Measurements from ENCODE around the gene MLLT10. TPM values are rescaled to one million over a fixed set of nuclear protein-coding genes. Genes with fewer than 3 reads are reported as not detected.
A peak's percentile ranks its signal among the peaks of the same experiment; 100 is the strongest.

The MLLT10 gene
- total and polyA plus RNA-seq, 10 of the 15 experiments (the other 5 are each of a cell fraction or from before 2014, with no cell fraction given): 8.7 to 61.1 (median 28.5) TPM

DNA sequence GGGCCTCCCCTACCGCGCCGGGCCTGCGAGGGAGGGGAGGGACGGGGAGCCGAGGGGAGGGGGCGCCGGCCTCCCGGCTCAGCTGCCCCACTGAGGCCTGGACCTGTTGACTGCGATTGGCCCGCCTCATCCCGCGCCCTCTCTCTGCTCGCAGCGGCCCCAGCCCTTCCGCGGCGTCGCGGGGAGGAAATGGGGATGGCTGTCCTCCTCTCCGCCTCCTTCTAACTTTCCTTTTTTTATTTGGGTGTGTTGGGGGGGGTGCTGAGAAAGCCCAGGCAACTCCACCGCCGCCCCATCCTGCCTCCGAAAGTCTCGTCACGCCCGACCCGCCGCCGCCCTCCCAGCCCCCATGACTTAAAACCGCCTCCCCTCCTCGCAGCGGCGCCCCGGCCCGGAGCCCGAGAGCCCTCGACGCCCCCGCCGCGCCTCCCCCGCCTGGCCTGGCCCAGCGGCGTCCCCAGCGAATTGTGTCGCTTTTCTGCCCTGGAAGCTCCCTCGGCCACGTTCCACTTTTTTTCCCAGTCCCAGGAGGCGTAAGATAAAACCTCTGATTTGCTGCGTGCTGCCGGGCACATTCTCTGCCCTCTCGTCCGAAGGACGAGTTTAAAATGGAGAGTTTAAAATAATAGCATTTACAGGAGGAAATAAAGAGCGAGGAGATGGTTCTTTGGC lies 7.7 kb upstream of the MLLT10 start:
- H3K27ac ChIP-seq (ENCODE audit: control insufficient read depth, insufficient read depth): peak overlapping the region; percentile 39; the same call in 1 of the 2 replicates
- peak; percentile 75 for ATAC-seq
- under 1% methylated on average over 41 of the region's 56 CpGs for WGBS (ENCODE audit: insufficient coverage, insufficient replicate concordance, low lambda C conversion rate, missing lambda C conversion rate)
- H3K9me3 ChIP-seq (replicated peaks; ENCODE audit: control insufficient read depth, insufficient read depth, low read length): no peaks in the 10 kb centered on the region
- H3K4me2 ChIP-seq (ENCODE audit: control insufficient read depth, insufficient read depth): peak overlapping the region; percentile 83
- intact Hi-C loops (cut with micrococcal nuclease; ENCODE audit: unreplicated experiment): no loop called here
- peak overlapping the region; percentile 19 for H3K9ac ChIP-seq (ENCODE audit: control insufficient read depth, insufficient read depth, low read length)
- H4K20me1 ChIP-seq (ENCODE audit: control insufficient read depth, insufficient read depth): no peaks in the 10 kb centered on the region
- TSS peak; percentile 84 for BruUV-seq (replicated peaks)
- H3K36me3 ChIP-seq (ENCODE audit: control insufficient read depth in 2 of 2, insufficient read depth in 2 of 2, low read length in 1 of 2): no peaks in the 10 kb centered on the region
- FAIRE-seq: no peak
- peak overlapping the region; percentile 80 for H3K4me3 ChIP-seq
- CTCF ChIA-PET: interaction anchor here (1.0 to 1.1 kb wide), 2 partner anchors 148 to 206 kb away, joined by 3 read pairs; no protein-coding TSS in a partner anchor
- in situ Hi-C loops (cut with MboI): loop anchor here (5.0 kb wide), 1 partner anchor 791 kb away; the partner anchor contains the start of gene COMMD3
- peak overlapping the region; percentile 66 for H2AFZ ChIP-seq (ENCODE audit: control insufficient read depth, low read depth, low read length)
- no peak for DNase-seq (ENCODE audit: low read depth, low spot score)
- peaks cover 13% of the 10 kb centered on the region for H3K4me1 ChIP-seq (ENCODE audit: control insufficient read depth, insufficient read depth, low read length)
- H3K79me2 ChIP-seq (ENCODE audit: control insufficient read depth, insufficient read depth, low read length): no peaks in the 10 kb centered on the region
- POLR2A ChIA-PET: interaction anchor here (0.5 to 1.0 kb wide), 3 partner anchors 10 to 246 kb away, joined by 4 read pairs; no protein-coding TSS in a partner anchor
- peaks cover 0 to 4% of the 10 kb centered on the region in 2 experiments; a peak in 1 of 4 replicates for H3K27me3 ChIP-seq (replicated peaks in 1 of 2; ENCODE audit: control insufficient read depth in 2 of 2, insufficient read depth in 2 of 2, low read length in 1 of 2)
- SMC1A ChIA-PET (ENCODE audit: uncharacterized antibody, unreplicated experiment): interaction anchor here (0.6 to 1.5 kb wide), 2 partner anchors 13 to 30 kb away, joined by 3 to 5 read pairs; no protein-coding TSS in a partner anchor
- RAD21 ChIA-PET (ENCODE audit: unreplicated experiment): interaction anchor here (1.1 kb wide), 1 partner anchor 30 kb away, joined by 5 read pairs; no protein-coding TSS in a partner anchor
- TF ChIP-seq, protein P1, sequence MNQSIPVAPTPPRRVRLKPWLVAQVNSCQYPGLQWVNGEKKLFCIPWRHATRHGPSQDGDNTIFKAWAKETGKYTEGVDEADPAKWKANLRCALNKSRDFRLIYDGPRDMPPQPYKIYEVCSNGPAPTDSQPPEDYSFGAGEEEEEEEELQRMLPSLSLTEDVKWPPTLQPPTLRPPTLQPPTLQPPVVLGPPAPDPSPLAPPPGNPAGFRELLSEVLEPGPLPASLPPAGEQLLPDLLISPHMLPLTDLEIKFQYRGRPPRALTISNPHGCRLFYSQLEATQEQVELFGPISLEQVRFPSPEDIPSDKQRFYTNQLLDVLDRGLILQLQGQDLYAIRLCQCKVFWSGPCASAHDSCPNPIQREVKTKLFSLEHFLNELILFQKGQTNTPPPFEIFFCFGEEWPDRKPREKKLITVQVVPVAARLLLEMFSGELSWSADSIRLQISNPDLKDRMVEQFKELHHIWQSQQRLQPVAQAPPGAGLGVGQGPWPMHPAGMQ (IDR thresholded peaks at IDR 0.05; ENCODE audit: borderline replicate concordance): no peak
- no peak for TF ChIP-seq RB1 (IDR thresholded peaks at IDR 0.05; ENCODE audit: borderline replicate concordance)
- TF ChIP-seq, protein P2, sequence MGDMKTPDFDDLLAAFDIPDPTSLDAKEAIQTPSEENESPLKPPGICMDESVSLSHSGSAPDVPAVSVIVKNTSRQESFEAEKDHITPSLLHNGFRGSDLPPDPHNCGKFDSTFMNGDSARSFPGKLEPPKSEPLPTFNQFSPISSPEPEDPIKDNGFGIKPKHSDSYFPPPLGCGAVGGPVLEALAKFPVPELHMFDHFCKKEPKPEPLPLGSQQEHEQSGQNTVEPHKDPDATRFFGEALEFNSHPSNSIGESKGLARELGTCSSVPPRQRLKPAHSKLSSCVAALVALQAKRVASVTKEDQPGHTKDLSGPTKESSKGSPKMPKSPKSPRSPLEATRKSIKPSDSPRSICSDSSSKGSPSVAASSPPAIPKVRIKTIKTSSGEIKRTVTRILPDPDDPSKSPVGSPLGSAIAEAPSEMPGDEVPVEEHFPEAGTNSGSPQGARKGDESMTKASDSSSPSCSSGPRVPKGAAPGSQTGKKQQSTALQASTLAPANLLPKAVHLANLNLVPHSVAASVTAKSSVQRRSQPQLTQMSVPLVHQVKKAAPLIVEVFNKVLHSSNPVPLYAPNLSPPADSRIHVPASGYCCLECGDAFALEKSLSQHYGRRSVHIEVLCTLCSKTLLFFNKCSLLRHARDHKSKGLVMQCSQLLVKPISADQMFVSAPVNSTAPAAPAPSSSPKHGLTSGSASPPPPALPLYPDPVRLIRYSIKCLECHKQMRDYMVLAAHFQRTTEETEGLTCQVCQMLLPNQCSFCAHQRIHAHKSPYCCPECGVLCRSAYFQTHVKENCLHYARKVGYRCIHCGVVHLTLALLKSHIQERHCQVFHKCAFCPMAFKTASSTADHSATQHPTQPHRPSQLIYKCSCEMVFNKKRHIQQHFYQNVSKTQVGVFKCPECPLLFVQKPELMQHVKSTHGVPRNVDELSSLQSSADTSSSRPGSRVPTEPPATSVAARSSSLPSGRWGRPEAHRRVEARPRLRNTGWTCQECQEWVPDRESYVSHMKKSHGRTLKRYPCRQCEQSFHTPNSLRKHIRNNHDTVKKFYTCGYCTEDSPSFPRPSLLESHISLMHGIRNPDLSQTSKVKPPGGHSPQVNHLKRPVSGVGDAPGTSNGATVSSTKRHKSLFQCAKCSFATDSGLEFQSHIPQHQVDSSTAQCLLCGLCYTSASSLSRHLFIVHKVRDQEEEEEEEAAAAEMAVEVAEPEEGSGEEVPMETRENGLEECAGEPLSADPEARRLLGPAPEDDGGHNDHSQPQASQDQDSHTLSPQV (IDR thresholded peaks at IDR 0.05): no peak
- TF ChIP-seq CHD2 (IDR thresholded peaks at IDR 0.05; ENCODE audit: borderline replicate concordance, low read depth, low read length): 0 out of 2 replicates have a peak, but pooled peaks have one; percentile 14
- no peak for TF ChIP-seq WRNIP1 (IDR thresholded peaks at IDR 0.05; ENCODE audit: borderline replicate concordance, low read depth, low read length)
- TF ChIP-seq SIN3A (IDR thresholded peaks at IDR 0.05; ENCODE audit: low read depth, low read length): 0 out of 2 replicates have a peak, but pooled peaks have one; percentile 49
- TF ChIP-seq, protein P3, sequence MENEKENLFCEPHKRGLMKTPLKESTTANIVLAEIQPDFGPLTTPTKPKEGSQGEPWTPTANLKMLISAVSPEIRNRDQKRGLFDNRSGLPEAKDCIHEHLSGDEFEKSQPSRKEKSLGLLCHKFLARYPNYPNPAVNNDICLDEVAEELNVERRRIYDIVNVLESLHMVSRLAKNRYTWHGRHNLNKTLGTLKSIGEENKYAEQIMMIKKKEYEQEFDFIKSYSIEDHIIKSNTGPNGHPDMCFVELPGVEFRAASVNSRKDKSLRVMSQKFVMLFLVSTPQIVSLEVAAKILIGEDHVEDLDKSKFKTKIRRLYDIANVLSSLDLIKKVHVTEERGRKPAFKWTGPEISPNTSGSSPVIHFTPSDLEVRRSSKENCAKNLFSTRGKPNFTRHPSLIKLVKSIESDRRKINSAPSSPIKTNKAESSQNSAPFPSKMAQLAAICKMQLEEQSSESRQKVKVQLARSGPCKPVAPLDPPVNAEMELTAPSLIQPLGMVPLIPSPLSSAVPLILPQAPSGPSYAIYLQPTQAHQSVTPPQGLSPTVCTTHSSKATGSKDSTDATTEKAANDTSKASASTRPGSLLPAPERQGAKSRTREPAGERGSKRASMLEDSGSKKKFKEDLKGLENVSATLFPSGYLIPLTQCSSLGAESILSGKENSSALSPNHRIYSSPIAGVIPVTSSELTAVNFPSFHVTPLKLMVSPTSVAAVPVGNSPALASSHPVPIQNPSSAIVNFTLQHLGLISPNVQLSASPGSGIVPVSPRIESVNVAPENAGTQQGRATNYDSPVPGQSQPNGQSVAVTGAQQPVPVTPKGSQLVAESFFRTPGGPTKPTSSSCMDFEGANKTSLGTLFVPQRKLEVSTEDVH (IDR thresholded peaks at IDR 0.05; ENCODE audit: low read depth, partially characterized antibody): no peak
- TF ChIP-seq, protein P4, sequence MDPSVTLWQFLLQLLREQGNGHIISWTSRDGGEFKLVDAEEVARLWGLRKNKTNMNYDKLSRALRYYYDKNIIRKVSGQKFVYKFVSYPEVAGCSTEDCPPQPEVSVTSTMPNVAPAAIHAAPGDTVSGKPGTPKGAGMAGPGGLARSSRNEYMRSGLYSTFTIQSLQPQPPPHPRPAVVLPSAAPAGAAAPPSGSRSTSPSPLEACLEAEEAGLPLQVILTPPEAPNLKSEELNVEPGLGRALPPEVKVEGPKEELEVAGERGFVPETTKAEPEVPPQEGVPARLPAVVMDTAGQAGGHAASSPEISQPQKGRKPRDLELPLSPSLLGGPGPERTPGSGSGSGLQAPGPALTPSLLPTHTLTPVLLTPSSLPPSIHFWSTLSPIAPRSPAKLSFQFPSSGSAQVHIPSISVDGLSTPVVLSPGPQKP (IDR thresholded peaks at IDR 0.05; ENCODE audit: low read depth, low read length): no peak
- no peak for TF ChIP-seq MYC (IDR thresholded peaks at IDR 0.05; ENCODE audit: insufficient read depth, insufficient read length, insufficient replicate concordance, low read length, severe bottlenecking)
- TF ChIP-seq TARDBP (IDR thresholded peaks at IDR 0.05; ENCODE audit: borderline replicate concordance): no peak
- TF ChIP-seq ESRRA (IDR thresholded peaks at IDR 0.05; ENCODE audit: low read length): no peak
- no peak for TF ChIP-seq RAD51 (IDR thresholded peaks at IDR 0.05)
- no peak for TF ChIP-seq TBL1XR1 (IDR thresholded peaks at IDR 0.05; ENCODE audit: low read depth, low read length)

All from GM12878 (cell line).